Neural cell (in vitro differentiated cells): ENCODE measurements around the gene OR2F1. TPM values are rescaled to one million over a fixed set of nuclear protein-coding genes. Genes with fewer than 3 reads are reported as not detected.

Experiments used
- H2AFZ ChIP-seq: fragments of 200-600, 300-800 bp; sonication (generic), shearing (Covaris generic); 2 replicates; pipeline ENCODE4 v1.6.0; 2014; ENCODE audit warnings: low read depth, mild to moderate bottlenecking, antibody characterized with exemption, low read length, moderate library complexity
- H3F3A ChIP-seq: fragments of 200-600 bp; shearing (Covaris generic); 2 replicates; pipeline ENCODE4 v1.6.1; 2016; ENCODE audit warnings: mild to moderate bottlenecking, moderate library complexity, mixed read lengths, antibody characterized with exemption, low read length; ENCODE audit not compliant: insufficient read depth, poor library complexity, severe bottlenecking
- H3K27ac ChIP-seq: fragments of 200-600, 300-800 bp; sonication (generic), shearing (Covaris generic); 2 replicates; pipeline ENCODE4 v1.5.1; 2014; ENCODE audit warnings: mild to moderate bottlenecking, low read length, moderate library complexity
- H3K27me3 ChIP-seq: fragments of 300-800, 200-600 bp; sonication (generic), shearing (Covaris generic); 2 replicates; pipeline ENCODE4 v1.6.0; 2014; ENCODE audit warnings: mild to moderate bottlenecking, low read depth, low read length, moderate library complexity; ENCODE audit not compliant: insufficient read depth
- H3K36me3 ChIP-seq: fragments of 300-800, 200-600 bp; sonication (generic), shearing (Covaris generic); 2 replicates; pipeline ENCODE4 v1.5.1; 2014; ENCODE audit warnings: mild to moderate bottlenecking, antibody characterized with exemption, low read length, moderate library complexity; ENCODE audit not compliant: insufficient read depth
- H3K4me2 ChIP-seq: fragments of 300-800, 200-600 bp; sonication (generic), shearing (Covaris generic); 2 replicates; pipeline ENCODE4 v1.6.0; 2014; ENCODE audit warnings: mild to moderate bottlenecking, low read length
- H3K4me3 ChIP-seq: fragments of 300-800, 200-600 bp; sonication (generic), shearing (Covaris generic); 2 replicates; pipeline ENCODE4 v1.5.1; 2014; ENCODE audit warnings: mild to moderate bottlenecking, low read length, moderate library complexity
- H3K79me2 ChIP-seq: fragments of 200-600 bp; shearing (Covaris generic); replicated peaks from 2 replicates; pipeline ENCODE4 v1.6.0; 2014; ENCODE audit warnings: mild to moderate bottlenecking, low read length, moderate library complexity; ENCODE audit not compliant: insufficient read depth
- H3K9ac ChIP-seq: fragments of 300-800, 200-600 bp; sonication (generic), shearing (Covaris generic); 2 replicates; pipeline ENCODE4 v1.6.1; 2016; ENCODE audit warnings: mild to moderate bottlenecking, low read length, mixed read lengths
- H3K9me2 ChIP-seq: fragments of 200-600 bp; shearing (Covaris generic); 2 replicates; pipeline ENCODE4 v1.6.1; 2016; ENCODE audit warnings: mild to moderate bottlenecking, low read length, mixed read lengths; ENCODE audit not compliant: insufficient read depth
- H3K9me3 ChIP-seq: fragments of 200-600, 300-800 bp; sonication (generic), shearing (Covaris generic); 2 replicates; pipeline ENCODE4 v1.6.1; 2016; ENCODE audit warnings: mild to moderate bottlenecking, mixed run types, low read length, moderate library complexity, mixed read lengths
- H4K20me1 ChIP-seq: fragments of 200-600 bp; shearing (Covaris generic); 2 replicates; pipeline ENCODE4 v1.6.1; 2016; ENCODE audit warnings: mild to moderate bottlenecking, mixed run types; ENCODE audit not compliant: insufficient read depth
- EP300 ChIP-seq: fragments of 450-650 bp; conservative IDR thresholded peaks from 2 replicates; pipeline ENCODE4 v1.6.1; 2014; ENCODE audit warnings: antibody characterized with exemption, mild to moderate bottlenecking, moderate library complexity; ENCODE audit not compliant: poor library complexity, severe bottlenecking
- EZH2 ChIP-seq: fragments of 200-600, 300-800 bp; shearing (Covaris generic), sonication (generic); IDR thresholded peaks from 2 replicates; pipeline ENCODE4 v1.6.1; 2014; ENCODE audit warnings: antibody characterized with exemption, low read length, borderline replicate concordance, mild to moderate bottlenecking; ENCODE audit not compliant: insufficient read depth, poor library complexity, severe bottlenecking
- MXI1 ChIP-seq: fragments of 450-650 bp; conservative IDR thresholded peaks from 2 replicates; pipeline ENCODE4 v1.6.1; 2014; ENCODE audit warnings: antibody characterized with exemption, mild to moderate bottlenecking; ENCODE audit not compliant: poor library complexity, severe bottlenecking
- POLR2AphosphoS5 ChIP-seq: IDR thresholded peaks from 2 replicates; pipeline ENCODE4 v1.6.1; 2012
- RAD21 ChIP-seq: fragments of 450-650 bp; conservative IDR thresholded peaks from 2 replicates; pipeline ENCODE4 v1.6.1; 2014; ENCODE audit warnings: antibody characterized with exemption, mild to moderate bottlenecking, moderate library complexity
- REST ChIP-seq: IDR thresholded peaks from 2 replicates; pipeline ENCODE4 v1.6.1; 2012; ENCODE audit warnings: borderline replicate concordance
- SMC3 ChIP-seq: fragments of 450-650 bp; conservative IDR thresholded peaks from 2 replicates; pipeline ENCODE4 v1.6.1; 2014; ENCODE audit warnings: antibody characterized with exemption, mild to moderate bottlenecking, moderate library complexity; ENCODE audit not compliant: poor library complexity
- TAF1 ChIP-seq: IDR thresholded peaks from 2 replicates; pipeline ENCODE4 v1.6.1; 2012; ENCODE audit warnings: low read depth
- polyA plus RNA-seq: library from polyadenylated mRNA; depleted of rRNA; stranded (reverse); fragments of >200 nt; gene quantifications from 2 replicates; pipeline ENCODE4 v1.2.3, GENCODE V29; 2014
- TF ChIP-seq, protein P1 (sequence below): fragments of 450-650 bp; IDR thresholded peaks from 2 replicates; pipeline ENCODE4 v1.5.1; 2014; ENCODE audit warnings: antibody characterized with exemption, mild to moderate bottlenecking, moderate library complexity; ENCODE audit not compliant: poor library complexity, severe bottlenecking

Gene OR2F1
- polyA plus RNA-seq, 1 donor from 2014 or later, result not detected

- Histone ChIP-seq H3K79me2 (no peaks in the 10 kb centered on the region), H3K27ac (no peak overlapping the region), H3K36me3 (no peaks in the 10 kb centered on the region), H4K20me1 (no peaks in the 10 kb centered on the region), H3K9ac (no peak overlapping the region), H3K4me2 (no peak overlapping the region), H3F3A (no peaks in the 10 kb centered on the region), H3K27me3 (no peaks in the 10 kb centered on the region), H3K4me3 (no peak overlapping the region), H3K9me3 (no peaks in the 10 kb centered on the region), H3K9me2 (no peaks in the 10 kb centered on the region), H2AFZ (no peak overlapping the region)
- TF ChIP-seq, protein P1, sequence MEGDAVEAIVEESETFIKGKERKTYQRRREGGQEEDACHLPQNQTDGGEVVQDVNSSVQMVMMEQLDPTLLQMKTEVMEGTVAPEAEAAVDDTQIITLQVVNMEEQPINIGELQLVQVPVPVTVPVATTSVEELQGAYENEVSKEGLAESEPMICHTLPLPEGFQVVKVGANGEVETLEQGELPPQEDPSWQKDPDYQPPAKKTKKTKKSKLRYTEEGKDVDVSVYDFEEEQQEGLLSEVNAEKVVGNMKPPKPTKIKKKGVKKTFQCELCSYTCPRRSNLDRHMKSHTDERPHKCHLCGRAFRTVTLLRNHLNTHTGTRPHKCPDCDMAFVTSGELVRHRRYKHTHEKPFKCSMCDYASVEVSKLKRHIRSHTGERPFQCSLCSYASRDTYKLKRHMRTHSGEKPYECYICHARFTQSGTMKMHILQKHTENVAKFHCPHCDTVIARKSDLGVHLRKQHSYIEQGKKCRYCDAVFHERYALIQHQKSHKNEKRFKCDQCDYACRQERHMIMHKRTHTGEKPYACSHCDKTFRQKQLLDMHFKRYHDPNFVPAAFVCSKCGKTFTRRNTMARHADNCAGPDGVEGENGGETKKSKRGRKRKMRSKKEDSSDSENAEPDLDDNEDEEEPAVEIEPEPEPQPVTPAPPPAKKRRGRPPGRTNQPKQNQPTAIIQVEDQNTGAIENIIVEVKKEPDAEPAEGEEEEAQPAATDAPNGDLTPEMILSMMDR, result no peak
- no peak for TF ChIP-seq SMC3
- no peak for TF ChIP-seq TAF1
- no peak for TF ChIP-seq RAD21
- no peak for TF ChIP-seq EZH2
Measured at GRCh38 chr7:143980746-143981510, 26.3 kb downstream of the OR2F1 start.

DNA sequence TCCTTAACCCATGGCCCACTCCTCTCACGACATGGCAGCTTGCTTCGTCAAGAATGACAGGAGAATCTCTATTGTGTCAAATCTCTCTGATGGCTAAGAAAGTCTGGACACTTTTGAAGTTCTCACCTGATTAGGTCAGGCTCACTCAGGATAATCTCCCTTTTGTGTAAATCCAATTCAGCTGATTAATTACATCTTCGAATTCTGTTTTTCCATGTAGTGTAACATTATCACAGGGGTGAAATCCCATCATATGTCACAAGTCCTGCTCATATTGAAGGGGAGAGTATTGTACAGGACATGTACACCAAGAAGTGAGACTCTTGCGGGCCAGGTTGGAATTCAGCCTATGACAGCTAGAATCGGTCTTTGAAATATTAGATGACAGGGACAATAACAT, 29.3 kb downstream of the OR2F1 start:
- Histone ChIP-seq H3K27ac (no peak overlapping the region), H3K79me2 (no peaks in the 10 kb centered on the region), H3K4me3 (no peak overlapping the region), H3K9ac (no peak overlapping the region), H3F3A (no peaks in the 10 kb centered on the region), H2AFZ (no peak overlapping the region), H3K9me3 (no peaks in the 10 kb centered on the region), H3K4me2 (no peak overlapping the region), H3K36me3 (no peaks in the 10 kb centered on the region), H4K20me1 (no peaks in the 10 kb centered on the region), H3K27me3 (no peaks in the 10 kb centered on the region), H3K9me2 (no peaks in the 10 kb centered on the region)
- TF ChIP-seq RAD21 (no peak), POLR2AphosphoS5 (no peak), EP300 (no peak), MXI1 (no peak), TAF1 (no peak)

DNA sequence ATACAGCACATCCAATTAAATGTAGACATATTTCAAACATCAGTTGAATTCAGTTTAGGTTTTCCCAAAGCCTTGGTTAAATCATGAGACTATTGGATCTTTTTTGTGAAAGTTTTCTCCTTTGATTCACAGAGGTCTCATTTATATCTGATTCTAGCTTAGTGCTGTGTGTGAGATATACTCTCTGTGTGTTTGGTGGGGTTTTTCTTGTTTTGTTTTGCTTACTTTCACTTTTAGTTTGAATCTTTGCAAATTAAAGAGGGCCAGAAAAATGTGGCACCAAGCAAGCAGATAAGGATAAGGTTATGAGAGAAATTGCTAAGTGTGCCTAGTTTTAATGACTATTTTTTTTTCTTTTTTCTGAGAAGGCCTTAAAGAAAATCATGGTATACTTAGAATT, 32.9 kb downstream of the OR2F1 start:
- TF ChIP-seq REST (no peak), EP300 (no peak), TAF1 (no peak), EZH2 (no peak), MXI1 (no peak), RAD21 (no peak), SMC3 (no peak), POLR2AphosphoS5 (no peak)
- TF ChIP-seq, protein P1, result no peak
- Histone ChIP-seq H3K9ac (no peak overlapping the region), H2AFZ (no peak overlapping the region), H3K36me3 (no peaks in the 10 kb centered on the region), H3K4me2 (no peak overlapping the region), H3K4me3 (no peak overlapping the region), H3K27ac (no peak overlapping the region), H4K20me1 (no peaks in the 10 kb centered on the region), H3K79me2 (no peaks in the 10 kb centered on the region), H3K9me3 (no peaks in the 10 kb centered on the region), H3K27me3 (no peaks in the 10 kb centered on the region), H3K9me2 (no peaks in the 10 kb centered on the region), H3F3A (no peaks in the 10 kb centered on the region)
